Measurements from ENCODE around the gene SHMT1.
"Not testable (repeated sequence)": the region's sequence is repeated elsewhere in the genome, so short reads cannot be mapped to it uniquely, and the experiment has no call there.

The SHMT1 gene

DNA sequence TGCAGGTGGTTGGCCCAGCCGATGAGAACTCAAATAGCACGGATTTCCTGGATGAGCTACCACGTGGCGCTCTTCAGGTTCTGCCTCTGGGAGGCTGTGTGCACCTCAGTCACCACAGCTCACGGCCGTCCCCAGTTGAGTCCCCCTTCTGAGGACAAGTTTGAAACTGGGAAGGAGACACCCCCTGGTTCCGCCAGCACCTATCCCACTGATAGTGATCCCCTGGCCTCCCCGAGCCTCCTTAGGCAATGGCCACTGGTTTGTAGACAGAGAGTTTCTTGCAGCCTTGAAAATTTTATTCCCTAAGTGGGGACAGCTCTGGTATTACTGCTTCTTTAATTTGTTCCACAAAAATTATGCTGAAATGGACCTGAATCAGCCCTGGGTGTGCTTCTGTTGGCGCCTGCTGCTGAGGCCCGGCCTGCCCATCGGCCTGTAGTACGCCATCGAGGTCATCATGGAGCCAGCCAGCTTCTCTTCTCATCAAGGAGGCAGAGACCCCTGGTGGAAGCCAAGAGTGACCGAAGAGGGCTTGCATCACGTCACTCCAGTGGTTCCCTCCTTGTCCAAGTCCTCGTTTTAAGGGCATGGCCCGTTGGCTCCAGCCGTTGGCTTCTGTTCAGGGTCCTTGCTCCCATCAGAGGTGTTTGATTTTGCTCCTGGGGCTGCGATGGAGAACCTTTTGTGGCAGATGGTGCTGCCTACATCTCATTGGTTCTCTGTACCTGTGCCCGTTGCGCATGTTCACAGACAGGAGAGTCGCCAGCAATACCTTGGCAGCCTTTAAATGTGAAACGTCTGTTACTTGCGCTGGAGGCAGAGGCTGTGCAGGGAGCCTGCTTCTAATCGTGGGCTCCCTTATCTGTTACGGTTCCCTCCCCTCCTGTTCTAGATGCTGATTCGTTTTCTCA is 39.0 kb downstream of the SHMT1 start:
- no peak for DNase-seq (ENCODE audit: low spot score)

DNA sequence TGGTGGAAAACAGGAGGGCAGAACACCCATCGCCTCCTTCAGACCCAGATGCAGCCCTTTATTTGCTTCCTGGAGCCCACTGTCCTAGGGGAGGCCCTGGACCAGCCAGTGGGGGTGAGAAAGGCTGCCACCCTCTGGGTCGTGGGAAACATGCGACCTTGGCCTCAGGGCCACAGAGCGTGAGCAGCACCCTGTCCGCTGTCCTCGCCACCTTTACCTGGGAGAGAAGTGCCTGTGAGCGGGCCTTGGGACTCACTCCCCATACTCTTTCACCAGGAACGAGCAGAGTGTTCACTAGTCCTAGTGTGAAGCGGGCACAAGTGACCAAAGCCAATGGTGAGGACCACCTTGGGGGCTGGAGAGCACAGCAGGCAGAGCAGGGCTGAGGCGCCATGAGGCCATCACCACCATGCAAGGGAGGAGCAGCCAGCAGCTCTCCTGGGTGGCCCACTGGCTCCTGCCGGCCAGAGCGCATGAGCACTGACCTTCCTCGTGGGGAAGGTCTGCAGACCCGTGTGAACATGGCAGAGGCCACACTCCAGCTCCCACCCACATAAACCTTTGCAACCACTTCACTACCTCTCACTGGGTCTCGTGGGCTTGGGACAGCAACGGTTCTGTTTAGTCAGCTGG is 39.7 kb downstream of the SHMT1 start:
- no peak for DNase-seq (ENCODE audit: low spot score)

DNA sequence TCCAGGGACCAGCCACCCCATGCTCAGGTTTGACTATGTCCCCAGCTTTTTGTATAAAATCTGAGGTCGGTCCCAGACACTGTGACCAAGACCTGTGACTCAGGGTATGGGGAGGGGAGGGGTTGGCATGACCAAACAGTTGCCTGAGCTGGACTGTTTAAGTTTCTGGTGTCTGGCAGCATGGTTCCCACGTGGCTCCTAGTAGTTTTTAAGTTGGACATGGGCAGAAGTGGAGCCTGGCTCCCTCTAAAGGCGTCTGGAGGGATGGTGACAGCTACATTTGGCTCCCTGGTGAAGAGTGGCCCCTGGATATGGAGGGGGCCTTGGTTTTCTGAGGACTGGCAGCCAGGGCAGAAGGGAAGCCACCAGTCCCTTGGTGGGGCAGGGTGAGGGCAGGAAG is 40.3 kb downstream of the SHMT1 start:
- no peak for DNase-seq (ENCODE audit: low spot score)

DNA sequence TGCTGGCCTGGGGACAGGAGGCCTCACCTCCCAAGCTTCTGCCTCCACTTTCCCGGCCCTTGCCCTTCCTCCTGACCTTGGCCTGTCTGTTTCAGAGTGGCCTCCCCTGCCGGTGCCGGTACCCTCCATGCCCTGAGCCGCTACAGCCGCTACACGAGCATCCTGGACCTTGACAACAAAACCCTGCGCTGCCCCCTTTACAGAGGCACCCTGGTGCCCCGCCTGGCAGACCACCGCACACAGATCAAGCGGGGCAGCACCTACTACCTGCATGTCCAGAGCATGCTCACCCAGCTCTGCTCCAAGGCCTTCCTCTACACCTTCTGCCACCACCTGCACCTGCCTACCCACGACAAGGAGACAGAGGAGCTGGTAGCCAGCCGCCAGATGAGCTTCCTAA is 40.8 kb downstream of the SHMT1 start:
- no peak for DNase-seq (ENCODE audit: low spot score)

DNA sequence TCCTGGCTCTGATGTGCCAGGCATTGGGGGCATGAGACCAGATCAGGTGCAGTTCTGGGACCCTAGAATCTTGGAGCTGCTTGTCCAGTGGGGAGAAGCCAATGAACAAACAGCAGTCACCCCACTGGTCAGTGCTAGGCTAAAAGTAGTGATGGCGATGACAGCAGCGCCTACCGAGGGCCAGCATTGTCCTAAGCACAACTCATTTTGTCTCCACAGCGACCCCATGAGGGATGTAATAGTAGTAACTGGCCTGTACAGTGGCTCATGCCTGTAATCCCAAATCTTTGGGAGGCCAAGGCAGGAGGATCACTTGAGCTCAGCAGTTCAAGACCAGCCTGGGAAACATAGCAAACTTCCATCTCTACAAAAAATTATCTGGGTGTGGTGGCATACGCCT is 42.0 kb downstream of the SHMT1 start:
- DNase-seq (ENCODE audit: low spot score): no peak

DNA sequence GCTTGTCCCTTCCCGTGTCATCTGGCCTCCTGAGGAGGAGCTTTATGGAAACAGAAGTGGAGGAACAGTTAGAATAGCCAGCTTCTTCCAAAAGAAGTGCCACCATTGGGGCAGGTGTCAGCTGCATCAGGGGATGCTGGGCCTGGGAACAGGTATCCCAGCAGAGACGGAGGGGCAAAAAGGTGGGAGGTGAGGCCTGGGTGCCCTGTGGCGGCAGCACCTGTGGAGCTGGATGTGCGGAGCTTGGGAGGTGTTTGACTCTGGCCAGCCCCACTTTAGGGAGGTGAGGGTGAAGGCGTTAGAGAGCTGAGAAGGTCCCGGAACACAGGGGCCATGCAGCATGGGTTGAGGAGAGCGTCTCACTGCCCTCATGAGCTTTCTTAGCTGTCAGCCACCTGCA is 43.0 kb downstream of the SHMT1 start:
- no peak for DNase-seq (ENCODE audit: low spot score)

DNA sequence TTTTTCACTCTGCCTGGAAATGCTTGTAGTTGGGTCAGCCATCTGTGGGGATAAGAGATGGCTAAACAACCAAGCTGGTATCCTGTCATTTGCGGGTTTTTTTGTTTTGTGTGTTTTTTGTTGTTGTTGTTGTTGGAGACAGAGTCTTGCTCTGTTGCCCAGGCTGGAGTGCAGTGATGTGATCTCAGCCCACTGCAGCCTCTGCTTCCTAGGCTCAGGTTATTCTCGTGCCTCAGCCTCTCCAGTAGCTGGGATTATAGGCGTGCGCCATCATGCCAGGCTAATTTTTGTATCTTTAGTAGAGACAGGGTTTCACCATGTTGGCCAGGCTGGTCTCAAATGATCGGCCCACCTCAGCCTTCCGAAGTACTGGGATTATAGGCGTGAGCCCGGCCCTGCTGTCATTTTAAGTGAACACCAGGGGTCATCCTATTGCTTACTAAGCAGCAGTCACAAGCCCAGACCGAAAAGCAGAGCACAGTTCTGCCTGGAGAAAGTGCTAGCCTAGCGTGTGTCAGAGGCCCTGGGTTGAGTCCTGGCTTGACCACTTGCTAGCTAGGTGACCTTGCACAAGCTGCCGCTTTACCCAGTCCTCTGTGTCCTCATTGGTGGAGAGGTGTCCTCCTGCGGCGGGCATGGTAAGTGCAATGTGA is 43.6 kb downstream of the SHMT1 start:
- no peak for DNase-seq (ENCODE audit: low spot score)

DNA sequence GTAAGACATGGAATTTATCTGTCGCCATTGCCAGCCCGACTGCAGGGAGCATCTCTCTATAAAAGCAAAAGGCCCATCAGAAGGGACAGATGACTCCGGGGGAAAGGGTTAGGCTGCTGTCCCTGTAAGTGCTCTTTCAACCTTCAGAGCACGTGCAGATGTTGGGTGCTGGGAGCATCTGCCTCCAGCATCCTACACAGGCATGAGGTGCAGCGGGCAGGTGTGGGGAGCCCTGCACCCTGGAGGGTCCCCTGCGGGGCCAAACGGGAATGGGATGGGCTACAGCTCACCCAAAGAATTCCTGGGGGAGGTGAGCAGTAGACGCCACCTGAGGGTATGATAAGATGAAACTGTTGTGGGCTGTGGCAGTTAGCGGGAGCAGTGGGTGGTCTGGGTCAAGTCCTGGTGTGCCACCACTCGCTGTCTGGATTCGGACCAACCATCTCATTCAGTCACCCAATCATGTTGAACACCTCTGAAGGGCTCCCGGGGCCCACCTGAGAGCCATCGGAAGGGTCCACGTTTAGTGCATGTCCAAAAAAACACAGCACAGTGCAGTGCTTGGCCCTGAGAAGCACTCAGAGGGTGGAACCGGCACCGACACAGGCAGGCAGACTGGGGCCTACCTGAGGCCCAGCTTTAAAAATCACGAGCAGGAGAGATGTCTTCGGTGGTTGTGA is 44.4 kb downstream of the SHMT1 start:
- no peak for DNase-seq (ENCODE audit: low spot score)

DNA sequence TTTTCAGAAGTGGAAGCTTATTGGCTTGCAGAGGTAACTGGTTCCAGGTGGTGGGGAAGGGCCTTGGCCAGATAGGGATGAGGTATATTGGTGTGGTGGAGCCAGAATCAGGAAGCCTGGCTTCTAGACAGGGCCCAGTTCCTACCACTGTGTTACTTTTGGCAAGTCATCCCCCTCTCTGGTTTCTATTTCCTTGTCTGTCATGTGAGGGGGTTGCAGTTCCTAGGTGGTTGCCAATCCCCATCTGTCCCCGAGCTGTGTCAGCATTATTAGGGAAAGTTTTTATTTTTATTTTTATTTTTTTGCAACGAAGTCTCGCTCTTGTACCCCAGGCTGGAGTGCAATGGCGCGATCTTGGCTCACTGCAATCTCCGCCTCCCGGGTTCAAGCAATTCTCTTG is 45.2 kb downstream of the SHMT1 start:
- DNase-seq (ENCODE audit: low spot score): no peak

DNA sequence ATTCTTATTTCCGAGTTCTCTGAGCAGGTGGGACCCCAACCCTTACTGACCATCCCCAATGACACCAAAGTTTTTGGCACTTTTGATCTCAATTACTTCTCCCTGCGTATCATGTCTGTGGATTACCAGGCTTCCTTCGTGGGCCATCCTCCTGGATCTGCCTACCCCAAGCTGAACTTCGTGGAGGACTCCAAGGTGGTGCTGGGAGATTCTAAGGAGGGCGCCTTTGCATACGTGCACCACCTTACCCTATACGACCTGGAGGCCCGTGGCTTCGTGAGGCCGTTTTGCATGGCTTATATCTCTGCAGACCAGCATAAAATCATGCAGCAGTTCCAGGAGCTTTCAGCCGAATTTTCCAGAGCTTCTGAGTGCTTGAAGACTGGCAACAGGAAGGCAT is 47.4 kb downstream of the SHMT1 start:
- no peak for DNase-seq (ENCODE audit: low spot score)

DNA sequence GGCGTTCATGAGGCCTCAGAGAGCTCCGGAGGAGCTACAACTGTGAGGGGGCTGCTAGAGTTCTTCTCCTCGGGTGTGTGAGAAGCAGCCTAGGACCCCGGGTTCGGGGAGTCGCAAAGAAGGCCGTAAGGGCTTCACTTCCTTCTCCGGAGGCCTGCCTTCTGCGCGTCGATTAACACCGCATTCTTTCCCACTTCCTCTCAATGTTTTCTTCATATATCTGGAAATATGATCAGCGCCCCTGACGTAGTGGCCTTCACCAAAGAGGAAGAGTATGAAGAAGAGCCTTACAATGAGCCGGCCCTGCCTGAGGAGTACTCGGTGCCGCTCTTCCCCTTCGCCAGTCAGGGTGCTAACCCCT is 47.8 kb downstream of the SHMT1 start:
- DNase-seq (ENCODE audit: low spot score): no peak

DNA sequence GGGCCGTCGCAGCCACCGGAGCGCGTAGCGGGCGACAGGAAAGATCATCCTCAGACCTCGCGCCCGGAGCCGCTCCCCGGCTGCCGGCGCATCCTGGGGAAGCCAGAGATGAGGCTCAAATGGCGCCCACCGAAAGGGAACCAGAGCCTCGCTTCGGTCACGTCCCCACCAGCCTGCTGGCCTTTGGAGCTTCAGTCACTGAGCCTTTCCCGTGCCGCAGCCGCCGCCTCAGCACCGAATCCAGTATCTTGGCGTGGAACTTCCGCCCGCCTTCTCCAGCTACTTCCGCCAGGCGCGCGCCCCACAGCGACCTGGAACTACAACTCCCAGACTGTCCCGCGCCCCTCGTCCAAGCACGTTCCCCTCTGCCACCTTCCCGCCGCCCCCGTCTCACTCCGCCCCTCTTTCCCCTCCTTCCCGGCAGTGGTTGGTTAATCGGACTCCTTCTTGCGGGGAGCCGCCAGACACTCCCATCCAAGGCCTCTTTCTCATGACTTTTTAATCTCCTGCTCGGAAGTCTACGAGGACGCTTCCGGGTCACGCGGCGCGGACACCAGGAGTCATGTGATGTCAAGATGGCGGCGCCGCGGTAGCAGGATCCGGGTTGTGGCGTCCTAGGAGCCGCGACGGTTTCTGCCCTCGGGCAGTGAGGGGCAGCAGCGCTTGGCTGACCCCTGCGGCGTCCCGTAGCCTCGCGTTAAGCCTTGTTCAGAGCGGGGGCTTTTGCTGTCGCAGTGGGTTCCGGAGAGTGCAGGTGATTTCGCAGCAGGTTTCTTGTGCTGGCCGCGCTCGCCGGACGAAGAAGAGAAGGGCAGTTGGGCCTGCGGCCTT is 48.4 kb downstream of the SHMT1 start, which contains the start of the genes SMCR8 and TOP3A:
SMCR8 (plus strand) TSS at position 563 of the 831 bp plus-strand sequence. CDS start 497 bp downstream, outside the sequence.
TOP3A (minus strand) TSS at position 264 of the 831 bp plus-strand sequence; CDS start at position 48, 216 bp downstream.
- peak; percentile 98 for DNase-seq (ENCODE audit: low spot score)

DNA sequence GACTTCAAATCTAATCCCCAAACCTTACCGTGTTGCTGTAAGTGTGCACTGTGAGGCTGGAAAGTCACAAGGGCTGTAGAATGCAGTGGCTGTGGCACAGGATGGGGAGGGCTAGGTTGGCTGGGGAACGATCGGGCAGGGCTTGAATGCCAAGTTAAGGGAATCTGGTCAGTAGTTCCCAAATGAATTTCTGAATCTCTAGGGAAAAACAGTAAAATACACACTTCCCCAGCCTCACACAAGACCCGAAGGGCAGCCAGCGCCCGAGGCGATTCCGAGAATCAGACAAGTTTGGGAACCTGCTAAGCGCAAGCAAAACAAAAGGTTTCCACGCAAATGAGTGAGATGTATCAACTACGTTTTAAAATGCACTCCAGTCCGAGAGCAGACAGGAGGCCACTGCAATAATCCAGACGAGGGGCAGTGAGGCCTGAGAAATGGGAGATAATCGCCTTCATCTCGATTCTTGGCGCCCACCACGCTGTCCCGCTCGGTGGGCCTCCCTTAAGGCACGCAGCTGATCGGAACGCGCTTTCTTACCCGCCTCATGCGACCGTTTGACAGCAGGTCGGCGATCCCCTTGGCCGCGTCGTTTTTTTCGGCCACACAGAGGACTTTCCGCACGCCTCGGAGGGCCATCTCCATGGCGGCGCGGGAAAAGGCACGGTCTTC is 49.2 kb downstream of the SHMT1 start:
- DNase-seq (ENCODE audit: low spot score): peak; percentile 6

DNA sequence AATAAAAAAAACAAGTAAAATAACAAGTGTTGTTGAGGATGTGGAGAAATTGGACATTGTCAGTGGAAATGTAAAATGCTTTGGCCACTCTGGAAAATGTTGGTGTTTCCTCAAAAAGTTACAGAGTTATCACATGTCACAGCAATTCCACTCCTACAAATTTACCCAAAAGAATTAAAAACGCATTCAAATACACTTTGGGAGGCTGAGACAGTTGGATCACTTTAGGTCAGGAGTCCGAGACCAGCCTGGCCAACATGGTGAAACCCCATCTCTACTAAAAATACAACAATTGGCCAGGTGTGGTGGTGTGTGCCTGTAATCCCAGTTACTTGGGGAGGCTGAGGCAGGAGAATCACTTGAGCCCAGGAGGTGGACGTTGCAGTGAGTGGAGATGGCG is 54.1 kb downstream of the SHMT1 start:
- DNase-seq (ENCODE audit: low spot score): no peak

DNA sequence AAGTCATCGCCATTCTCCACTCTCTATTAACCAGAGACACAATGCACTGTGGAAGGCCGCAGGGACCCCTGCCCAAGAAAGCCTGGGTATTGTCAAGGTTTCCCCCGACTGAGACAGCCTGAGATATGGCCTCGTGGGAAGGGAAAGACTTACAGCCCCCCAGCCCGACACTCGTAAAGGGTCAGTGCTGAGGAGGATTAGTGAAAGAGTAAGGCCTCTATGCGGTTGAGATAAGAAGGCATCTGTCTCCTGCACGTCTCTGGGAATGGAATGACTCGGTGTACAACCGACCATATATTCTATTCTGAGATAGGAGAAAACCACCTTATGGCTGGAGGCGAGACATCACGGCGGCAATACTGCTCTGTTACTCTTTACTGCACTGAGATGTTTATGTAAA is 60.1 kb downstream of the SHMT1 start:
- not testable (repeated sequence) for DNase-seq (ENCODE audit: low spot score)

DNA sequence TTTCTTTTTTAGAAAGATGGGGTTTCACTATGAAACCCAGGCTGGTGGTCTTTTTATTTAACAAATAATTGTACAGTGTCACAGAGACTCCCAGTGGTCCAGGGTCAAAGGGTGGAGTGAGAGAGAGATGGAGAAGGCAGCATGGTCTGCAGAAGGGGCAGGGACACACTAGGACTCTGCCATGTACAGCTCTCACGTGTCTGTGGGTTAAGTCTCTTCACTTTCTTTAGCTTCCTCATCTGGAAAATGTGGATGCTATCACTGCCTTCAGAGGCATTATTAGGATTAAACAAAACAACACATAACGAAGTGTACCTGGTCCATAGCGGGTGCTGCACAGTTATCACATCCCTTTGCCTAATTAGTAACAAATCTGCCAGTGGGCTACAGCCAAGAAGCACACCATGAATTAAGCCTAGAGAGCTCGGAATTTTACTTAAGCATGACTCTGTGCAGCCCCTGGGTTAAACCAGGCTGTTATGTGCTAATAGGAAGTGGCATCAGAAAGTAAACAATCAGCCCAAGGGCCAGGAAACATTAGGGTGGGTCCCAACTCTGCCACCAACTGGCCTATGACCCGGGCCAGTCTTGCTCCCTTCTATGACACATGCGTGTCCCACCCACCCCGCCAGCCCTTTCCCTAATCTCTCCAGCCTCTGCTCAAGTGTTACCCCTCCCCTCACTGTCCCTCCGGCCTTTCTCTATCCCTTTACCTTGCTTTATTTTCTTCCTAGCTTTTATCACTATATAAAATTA is 62.4 kb downstream of the SHMT1 start:
- DNase-seq (ENCODE audit: low spot score): no peak

DNA sequence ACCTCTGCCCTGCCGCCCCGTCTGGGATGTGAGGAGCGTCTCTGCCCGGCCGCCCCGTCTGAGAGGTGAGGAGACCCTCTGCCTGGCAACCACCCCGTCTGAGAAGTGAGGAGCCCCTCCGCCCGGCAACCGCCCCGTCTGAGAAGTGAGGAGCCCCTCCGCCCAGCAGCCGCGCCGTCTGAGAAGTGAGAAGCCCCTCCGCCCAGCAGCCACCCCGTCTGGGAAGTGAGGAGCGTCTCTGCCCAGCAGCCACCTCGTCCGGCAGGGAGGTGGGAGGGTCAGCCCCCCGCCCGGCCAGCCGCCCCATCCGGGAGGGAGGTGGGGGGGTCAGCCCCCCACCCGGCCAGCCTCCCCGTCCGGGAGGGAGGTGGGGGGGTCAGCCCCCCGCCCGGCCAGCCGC is 65.3 kb downstream of the SHMT1 start:
- not testable (repeated sequence) for DNase-seq (ENCODE audit: low spot score)

DNA sequence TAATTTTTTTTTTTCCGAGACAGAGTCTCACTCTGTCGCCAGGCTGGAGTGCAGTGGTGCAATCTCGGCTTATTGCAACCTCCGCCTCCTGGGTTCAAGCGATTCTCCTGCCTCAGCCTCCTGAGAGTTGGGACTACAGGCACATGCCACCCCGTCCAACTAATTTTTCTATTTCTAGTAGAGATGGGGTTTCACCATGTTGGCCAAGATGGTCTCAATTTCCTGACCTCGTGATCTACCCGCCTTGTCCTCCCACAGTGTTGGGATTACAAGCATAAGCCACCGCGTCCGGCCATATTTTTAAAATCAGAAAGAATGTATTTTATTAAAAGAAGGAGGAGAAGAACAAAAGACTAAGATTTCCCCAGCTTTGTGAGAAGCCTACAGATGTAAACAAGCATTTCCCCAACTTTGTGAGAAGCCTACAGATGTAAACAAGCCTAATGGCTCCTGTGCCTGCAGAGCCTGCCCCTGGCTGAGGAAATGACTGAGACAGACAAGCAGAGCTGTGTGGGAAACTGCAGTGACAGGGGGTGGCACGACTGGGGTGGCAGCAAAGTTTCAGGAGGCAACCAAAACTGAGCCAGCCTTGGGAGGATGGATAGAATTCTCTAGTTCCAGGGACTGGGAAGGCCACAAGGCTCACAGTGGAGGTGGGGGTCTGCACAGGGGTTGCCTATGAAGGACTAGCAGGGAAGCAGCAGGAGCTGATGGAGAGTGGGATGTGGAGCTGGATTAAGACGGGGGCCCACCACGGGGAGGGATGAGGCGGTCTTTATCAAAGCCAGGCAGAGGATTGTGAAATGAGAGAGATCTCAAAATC is 71.4 kb downstream of the SHMT1 start:
- no peak for DNase-seq (ENCODE audit: low spot score)

DNA sequence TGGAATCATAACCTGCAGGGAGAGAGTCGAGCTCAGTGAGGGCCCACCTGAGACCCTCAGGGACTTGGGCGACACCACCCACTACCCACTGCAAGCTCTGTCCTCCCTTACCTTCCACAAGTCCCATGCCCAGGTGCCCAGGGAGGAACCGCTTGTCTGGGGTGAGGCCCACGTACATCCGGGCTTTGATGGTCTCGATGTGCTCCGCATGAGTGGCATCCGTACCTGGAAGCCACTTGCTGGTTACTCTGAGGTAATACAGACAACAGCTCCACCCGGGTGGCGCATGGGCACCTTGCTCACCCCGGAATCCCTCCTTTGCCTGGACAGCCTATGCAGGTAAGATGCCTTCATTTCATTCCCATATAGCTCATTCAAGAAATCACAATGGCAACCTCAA is 78.1 kb downstream of the SHMT1 start:
- no peak for DNase-seq (ENCODE audit: low spot score)

Measured in LoVo (cell line).